Type B pancreatic cell (in vitro differentiated cells): ENCODE data around the gene DST. TPM values are rescaled to one million over a fixed set of nuclear protein-coding genes. Genes with fewer than 3 reads are reported as not detected.

Experiments used
- DNase-seq: peaks from one replicate; pipeline ENCODE4 v3.0.0; 2021; ENCODE audit warnings: mixed read lengths; ENCODE audit not compliant: unreplicated experiment; ENCODE audit errors: extremely low spot score
- H3K27ac Mint-ChIP-seq: 2 replicates; pipeline ENCODE4 v1.8.0; 2021; ENCODE audit warnings: mild to moderate bottlenecking, mixed read lengths
- H3K27me3 Mint-ChIP-seq: 2 replicates; pipeline ENCODE4 v1.8.0; 2021; ENCODE audit warnings: mixed read lengths
- H3K36me3 Mint-ChIP-seq: 2 replicates; pipeline ENCODE4 v1.8.0; 2021; ENCODE audit warnings: mixed read lengths
- H3K4me1 Mint-ChIP-seq: one replicate; pipeline ENCODE4 v1.8.0; 2021; ENCODE audit warnings: mixed read lengths; ENCODE audit not compliant: unreplicated experiment
- H3K4me3 Mint-ChIP-seq: 2 replicates; pipeline ENCODE4 v1.8.0; 2021; ENCODE audit warnings: mild to moderate bottlenecking, mixed read lengths
- H3K9me3 Mint-ChIP-seq: 2 replicates; pipeline ENCODE4 v1.8.0; 2021; ENCODE audit warnings: mixed read lengths
- total RNA-seq: library from RNA; stranded (reverse); gene quantifications from 2 replicates; pipeline ENCODE4 v1.2.1, GENCODE V29; 2021; ENCODE audit warnings: low replicate concordance
- TF ChIP-seq, protein P1 (sequence below): fragments of 200-600 bp; sonication (generic); conservative IDR thresholded peaks from 2 replicates; pipeline ENCODE4 v1.5.0; 2021; ENCODE audit warnings: antibody characterized with exemption, mild to moderate bottlenecking

The DST gene
- total RNA-seq, 1 donor from 2014 or later, result 116 TPM

DNA sequence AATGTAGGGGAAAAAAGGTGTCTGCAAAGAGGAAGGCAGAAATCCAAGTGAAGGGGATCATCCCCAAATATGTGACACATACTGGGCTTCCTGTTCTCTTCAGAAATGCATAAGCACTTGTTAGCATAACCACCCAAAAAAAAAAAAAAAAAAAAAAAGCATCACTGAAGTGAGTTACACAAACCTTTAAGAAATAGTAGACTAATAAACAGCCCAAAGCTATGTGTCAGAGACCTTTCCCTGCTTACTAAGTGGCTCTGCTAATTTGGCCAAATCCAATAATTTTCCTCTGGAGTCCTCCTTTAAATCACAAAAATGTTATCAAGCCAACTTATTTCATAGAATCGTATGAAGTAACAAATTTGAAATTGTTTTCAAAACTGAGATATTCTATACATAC lies 7.5 kb upstream of the DST start:
- H3K36me3 Mint-ChIP-seq, result peaks cover 20% of the 10 kb centered on the region
- no peaks in the 10 kb centered on the region for H3K27me3 Mint-ChIP-seq
- no peak overlapping the region for H3K27ac Mint-ChIP-seq
- no peaks in the 10 kb centered on the region for H3K9me3 Mint-ChIP-seq
- DNase-seq, result no peak
- H3K4me3 Mint-ChIP-seq, result no peak overlapping the region
- TF ChIP-seq, protein P1, sequence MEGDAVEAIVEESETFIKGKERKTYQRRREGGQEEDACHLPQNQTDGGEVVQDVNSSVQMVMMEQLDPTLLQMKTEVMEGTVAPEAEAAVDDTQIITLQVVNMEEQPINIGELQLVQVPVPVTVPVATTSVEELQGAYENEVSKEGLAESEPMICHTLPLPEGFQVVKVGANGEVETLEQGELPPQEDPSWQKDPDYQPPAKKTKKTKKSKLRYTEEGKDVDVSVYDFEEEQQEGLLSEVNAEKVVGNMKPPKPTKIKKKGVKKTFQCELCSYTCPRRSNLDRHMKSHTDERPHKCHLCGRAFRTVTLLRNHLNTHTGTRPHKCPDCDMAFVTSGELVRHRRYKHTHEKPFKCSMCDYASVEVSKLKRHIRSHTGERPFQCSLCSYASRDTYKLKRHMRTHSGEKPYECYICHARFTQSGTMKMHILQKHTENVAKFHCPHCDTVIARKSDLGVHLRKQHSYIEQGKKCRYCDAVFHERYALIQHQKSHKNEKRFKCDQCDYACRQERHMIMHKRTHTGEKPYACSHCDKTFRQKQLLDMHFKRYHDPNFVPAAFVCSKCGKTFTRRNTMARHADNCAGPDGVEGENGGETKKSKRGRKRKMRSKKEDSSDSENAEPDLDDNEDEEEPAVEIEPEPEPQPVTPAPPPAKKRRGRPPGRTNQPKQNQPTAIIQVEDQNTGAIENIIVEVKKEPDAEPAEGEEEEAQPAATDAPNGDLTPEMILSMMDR, result no peak
- peaks cover 14% of the 10 kb centered on the region for H3K4me1 Mint-ChIP-seq

DNA sequence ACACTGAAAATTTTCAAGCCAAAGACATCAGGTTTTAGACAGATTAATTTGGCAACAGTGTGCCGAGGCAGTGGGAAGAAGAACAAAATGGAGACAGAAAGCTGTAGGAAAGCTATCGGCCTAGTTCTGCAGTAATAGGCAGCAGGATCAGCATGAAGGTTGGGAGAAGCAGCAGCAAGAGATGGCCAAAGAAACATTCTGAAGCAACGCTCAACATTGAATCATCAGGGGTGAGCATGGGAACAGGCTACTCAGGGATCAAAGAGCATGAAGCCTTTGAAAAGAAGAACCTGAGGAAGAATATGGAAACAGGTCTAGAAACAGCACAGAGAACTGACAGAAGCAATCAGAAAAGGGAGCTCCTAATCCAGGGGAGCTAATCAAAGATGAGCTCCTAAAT lies 7.1 kb upstream of the DST start:
- TF ChIP-seq, protein P1, result no peak
- no peak for DNase-seq
- no peaks in the 10 kb centered on the region for H3K9me3 Mint-ChIP-seq
- no peaks in the 10 kb centered on the region for H3K27me3 Mint-ChIP-seq
- H3K27ac Mint-ChIP-seq, result no peak overlapping the region
- H3K4me1 Mint-ChIP-seq, result peaks cover 14% of the 10 kb centered on the region
- H3K4me3 Mint-ChIP-seq, result no peak overlapping the region
- peaks cover 24% of the 10 kb centered on the region for H3K36me3 Mint-ChIP-seq

DNA sequence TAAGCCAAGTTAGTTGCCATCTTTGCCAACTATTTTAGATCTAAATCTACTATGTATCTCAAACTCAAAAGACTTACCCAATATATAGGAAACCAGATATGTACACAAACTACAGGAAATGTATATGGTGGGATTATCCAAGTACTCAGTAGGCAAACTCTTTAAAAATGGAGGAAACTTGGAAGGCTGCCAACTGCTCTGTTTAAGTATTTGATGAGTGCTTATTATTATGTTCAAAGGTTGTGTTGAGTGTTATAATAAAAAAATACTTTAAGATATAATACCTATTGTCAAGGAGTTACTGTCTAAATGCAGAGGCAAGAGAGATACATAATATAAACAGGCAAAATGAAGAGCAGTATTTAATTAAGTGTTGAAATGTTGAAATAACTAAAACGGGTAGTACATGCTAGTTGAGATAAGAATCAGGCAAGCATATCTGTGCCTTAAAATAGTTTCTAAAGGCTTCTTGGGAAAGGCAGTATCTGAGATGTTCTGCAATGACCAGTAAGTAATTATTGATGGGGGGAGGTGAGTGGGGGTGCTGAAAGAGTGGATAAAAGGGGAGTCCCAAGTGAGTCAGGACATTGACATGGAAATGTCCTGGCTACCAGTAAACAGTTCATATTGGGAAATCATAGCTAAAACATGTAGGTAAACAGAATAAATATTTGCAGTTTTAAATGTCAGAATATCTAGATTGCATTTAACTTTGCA lies 6.5 kb upstream of the DST start:
- peaks cover 28% of the 10 kb centered on the region for H3K36me3 Mint-ChIP-seq
- TF ChIP-seq, protein P1, result no peak
- H3K27ac Mint-ChIP-seq, result no peak overlapping the region
- no peaks in the 10 kb centered on the region for H3K27me3 Mint-ChIP-seq
- H3K4me3 Mint-ChIP-seq, result no peak overlapping the region
- peaks cover 14% of the 10 kb centered on the region for H3K4me1 Mint-ChIP-seq
- no peaks in the 10 kb centered on the region for H3K9me3 Mint-ChIP-seq
- no peak for DNase-seq

DNA sequence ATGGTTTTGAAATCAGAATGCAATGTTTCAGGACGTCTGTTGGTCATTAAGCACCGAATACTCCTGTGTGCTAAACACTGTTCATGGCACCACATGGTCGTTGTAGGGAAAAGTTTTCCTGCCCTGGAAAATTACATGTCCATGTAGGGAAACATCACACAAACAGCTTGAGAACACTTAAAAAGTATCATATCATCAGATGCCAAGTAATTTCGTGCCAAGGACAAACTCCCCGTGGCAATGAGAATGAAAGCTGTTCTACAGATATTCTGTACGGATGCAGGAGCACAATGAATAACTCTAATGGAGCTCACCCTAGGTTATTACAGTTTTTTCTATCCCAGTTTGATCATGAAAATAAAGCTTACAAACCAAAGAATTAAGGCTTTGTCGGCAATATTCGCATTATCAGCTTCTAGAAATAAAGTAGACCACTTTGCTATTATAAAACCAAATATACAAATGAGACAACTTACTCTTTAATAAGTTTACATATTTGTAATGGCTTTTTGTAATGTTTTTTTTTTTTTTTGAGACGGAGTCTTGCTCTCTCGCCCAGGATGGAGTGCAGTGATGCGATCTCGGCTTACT lies 4.6 kb upstream of the DST start:
- H3K27ac Mint-ChIP-seq, result no peak overlapping the region
- peaks cover 25% of the 10 kb centered on the region for H3K36me3 Mint-ChIP-seq
- H3K4me1 Mint-ChIP-seq, result peaks cover 8% of the 10 kb centered on the region
- no peak for DNase-seq
- H3K27me3 Mint-ChIP-seq, result no peaks in the 10 kb centered on the region
- no peak overlapping the region for H3K4me3 Mint-ChIP-seq
- TF ChIP-seq, protein P1, result no peak
- no peaks in the 10 kb centered on the region for H3K9me3 Mint-ChIP-seq

DNA sequence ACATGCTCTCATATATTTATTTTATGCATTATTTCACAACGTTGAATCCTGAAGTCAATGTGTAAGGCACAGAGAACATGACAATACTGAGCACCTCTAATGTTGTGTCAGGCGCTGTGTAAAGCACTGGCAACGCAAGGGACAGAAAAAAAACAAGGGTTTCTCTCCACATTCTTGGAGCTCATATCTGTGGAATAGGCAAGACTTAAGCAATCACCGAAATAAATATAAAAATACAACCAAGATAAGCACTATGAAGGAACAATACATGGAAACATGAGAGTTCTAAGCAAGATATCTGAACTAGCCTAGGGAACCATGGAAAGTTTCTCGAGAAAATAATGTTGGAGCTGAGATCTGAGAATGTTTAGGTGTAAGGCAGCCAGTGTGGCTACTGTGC lies 1.7 kb upstream of the DST start:
- H3K36me3 Mint-ChIP-seq, result peaks cover 19% of the 10 kb centered on the region
- TF ChIP-seq, protein P1, result no peak
- H3K27me3 Mint-ChIP-seq, result no peaks in the 10 kb centered on the region
- no peak overlapping the region for H3K27ac Mint-ChIP-seq
- H3K9me3 Mint-ChIP-seq, result no peaks in the 10 kb centered on the region
- peaks cover 3% of the 10 kb centered on the region for H3K4me1 Mint-ChIP-seq
- no peak overlapping the region for H3K4me3 Mint-ChIP-seq
- DNase-seq, result no peak
